ENCODE data around the gene LAMA3. TPM values are rescaled to one million over a fixed set of nuclear protein-coding genes. Genes with fewer than 3 reads are reported as not detected.
"Not testable (repeated sequence)": the region's sequence is repeated elsewhere in the genome, so short reads cannot be mapped to it uniquely, and the experiment has no call there.

LAMA3 gene
- total RNA-seq, 1 donor from 2014 or later, result 1.2 TPM

DNA sequence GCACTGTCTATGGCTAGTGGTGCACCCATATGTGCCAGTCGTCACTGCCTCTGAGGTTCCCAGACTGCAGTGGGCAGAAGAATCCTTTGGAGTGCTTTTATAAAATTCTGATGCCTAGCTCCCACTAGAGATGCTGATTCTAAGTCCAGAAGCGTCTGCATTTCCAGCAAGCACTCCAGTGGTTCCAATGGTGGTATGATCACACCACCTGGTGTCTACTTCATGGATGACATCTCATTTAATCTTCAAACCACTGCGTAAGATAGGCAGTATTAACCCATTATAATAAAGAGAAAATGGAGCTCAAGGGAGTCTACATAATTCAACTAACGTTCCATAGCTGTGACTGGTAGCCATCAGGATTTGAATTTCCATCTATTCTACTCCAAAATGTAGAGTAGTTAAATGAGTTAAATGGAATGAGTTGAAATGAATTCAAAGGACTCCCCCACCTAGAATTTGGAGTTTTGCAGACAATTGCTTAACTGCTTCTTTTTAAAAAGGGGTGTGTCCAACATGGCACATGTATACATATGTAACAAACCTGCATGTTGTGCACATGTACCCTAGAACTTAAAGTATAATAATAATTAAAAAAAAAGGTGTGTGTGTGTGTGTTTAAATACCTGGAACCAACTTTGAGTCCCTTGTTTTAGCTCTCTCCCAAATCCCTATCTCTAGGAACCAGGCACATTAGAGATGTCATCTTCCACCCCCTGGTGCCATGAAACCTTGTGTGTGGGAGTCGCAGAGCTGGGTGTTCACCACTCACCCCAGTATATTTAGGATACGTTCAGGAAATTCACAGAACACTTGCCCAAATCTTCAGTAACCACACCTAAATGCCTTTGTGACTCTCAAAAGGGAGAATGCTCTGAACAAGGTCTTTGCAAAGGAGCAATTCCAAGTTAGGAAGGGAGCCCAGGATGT is 14.1 kb downstream of the LAMA3 start:
- DNase-seq (ENCODE audit: low spot score in 2 of 2) (peak in 1 of 2 donors; percentile 25), FAIRE-seq (no peak)

- FAIRE-seq, result no peak
- DNase-seq (ENCODE audit: low spot score in 2 of 2), result no peak
Observed at GRCh38 chr18:23703987-23704384, 14.7 kb downstream of the LAMA3 start.

DNA sequence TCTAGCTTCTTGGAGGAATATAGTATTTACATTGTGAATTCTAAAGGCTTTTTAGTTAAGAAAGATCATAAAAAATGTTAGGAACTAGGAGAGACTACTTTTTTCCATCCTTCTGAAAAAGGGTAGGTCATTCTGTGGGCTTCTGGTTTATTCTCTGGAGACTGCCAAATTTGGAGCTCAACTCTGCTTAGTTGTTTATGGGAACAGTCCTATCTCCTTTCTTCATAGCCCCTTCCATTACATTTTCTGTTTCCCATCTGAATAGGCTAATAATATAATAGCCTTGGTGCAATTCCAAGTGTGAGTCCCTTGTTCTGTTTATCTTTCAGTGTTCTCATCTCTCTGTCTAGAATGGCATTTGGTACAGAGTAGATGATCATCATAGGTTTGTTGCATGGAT is 15.6 kb downstream of the LAMA3 start:
- FAIRE-seq (no peak), DNase-seq (ENCODE audit: low spot score in 2 of 2) (no peak)

DNA sequence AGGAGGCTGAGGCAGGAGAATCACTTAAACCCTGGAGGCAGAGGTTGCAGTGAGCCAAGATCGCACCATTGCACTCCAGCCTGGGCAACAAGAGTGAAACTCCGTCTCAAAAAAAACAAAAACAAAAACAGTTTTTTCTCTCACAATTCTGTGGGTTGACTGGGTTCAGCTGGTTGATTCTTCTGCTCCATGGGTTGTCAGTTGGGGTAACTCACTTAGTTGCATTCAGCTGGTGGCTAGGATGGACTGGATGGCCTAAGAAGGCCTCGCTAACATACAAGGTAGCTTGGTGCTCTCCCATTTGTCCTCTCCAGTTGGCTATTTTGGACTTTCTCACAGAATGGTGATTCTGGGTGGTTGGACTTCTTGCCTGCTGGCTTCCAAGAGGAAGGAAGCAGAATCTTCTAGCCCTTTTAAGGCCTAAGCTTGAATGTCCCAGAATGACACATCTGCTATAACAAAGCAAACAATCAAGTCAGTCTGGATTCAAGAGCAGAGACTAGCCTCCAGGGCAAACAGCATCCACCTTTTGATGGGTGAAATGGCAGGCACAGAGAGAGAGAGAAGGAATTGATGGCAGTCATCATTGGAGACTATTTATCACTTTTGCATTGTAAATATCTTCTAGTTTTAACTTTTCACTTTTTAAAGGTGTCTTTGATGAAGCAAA is 17.9 kb downstream of the LAMA3 start:
- FAIRE-seq (no peak), DNase-seq (ENCODE audit: low spot score in 2 of 2) (no peak)

- FAIRE-seq, result no peak
Observed at GRCh38 chr18:23710068-23710527, 20.8 kb downstream of the LAMA3 start.

DNA sequence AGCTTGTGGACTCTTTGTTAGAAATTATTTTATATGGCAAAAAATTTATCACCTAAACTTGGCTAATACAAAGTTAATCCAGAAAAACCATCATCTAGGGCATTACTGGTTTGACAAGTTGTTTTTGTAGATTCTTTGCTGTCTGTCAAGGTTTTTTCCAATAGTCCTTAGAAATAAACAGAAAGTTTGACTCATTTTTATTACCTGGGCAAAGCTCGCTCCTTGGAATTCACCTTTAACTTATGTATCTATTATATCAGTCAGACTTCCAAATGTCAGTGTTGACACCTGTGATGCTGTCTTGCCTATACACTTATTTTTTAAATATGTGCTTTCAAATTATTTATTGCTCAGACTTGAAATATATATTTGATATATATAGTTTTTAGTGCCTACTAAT is 21.7 kb downstream of the LAMA3 start:
- DNase-seq (ENCODE audit: low spot score in 2 of 2), result no peak
- FAIRE-seq, result no peak

More at GRCh38 chr18:23710068-23710527, 20.8 kb downstream of the LAMA3 start:
- DNase-seq (ENCODE audit: low spot score in 2 of 2), result no peak

DNA sequence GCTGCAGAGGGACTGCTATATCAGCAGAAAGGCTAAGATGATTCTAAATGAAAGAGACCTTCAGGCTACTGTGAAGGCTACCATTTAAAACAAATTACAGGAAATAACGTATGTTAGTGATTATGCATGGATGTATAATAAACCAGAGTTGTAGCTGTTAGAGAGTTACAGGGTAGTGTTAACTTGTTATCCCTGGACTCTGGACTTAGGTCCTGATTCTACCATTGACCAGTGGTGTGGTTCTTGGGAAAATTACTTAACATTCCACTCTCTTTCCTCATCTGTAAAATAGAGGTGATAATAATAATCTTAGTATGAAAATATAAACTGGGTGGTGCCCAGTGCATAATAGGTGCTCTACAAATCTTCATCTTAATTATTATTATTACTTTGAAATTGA is 22.2 kb downstream of the LAMA3 start:
- DNase-seq (ENCODE audit: low spot score in 2 of 2) (no peak), FAIRE-seq (no peak)

GRCh38 chr18:23712445-23712844 is 23.2 kb downstream of the LAMA3 start:
- DNase-seq (ENCODE audit: low spot score in 2 of 2) (no peak), FAIRE-seq (no peak)

GRCh38 chr18:23714576-23714975 is 25.3 kb downstream of the LAMA3 start:
- DNase-seq (ENCODE audit: low spot score in 2 of 2), result no peak
- no peak for FAIRE-seq

DNA sequence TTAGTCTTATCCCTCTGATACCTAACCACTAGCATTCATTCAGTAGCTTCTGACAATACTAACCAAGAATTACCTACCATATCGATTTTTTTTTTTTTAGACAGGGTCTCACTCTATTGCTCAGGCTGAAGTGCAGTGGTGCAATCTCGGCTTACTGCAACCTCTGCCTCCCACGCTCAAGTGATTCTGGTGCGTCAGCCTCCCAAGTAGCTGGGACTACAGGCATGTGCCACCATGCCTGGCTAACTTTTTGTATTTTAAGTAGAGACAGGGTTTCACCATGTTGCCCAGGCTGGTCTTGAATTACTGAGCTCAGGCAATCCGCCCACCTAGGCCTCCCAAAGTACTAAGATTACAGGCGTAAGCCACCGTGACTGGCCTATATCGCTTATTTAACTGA is 26.8 kb downstream of the LAMA3 start:
- FAIRE-seq; DNase-seq (ENCODE audit: low spot score in 2 of 2): not testable (repeated sequence)

- FAIRE-seq (no peak), DNase-seq (ENCODE audit: low spot score in 2 of 2) (peak in 1 of 2 donors; percentile 38)
Observed at GRCh38 chr18:23716516-23716915, 27.3 kb downstream of the LAMA3 start.

DNA sequence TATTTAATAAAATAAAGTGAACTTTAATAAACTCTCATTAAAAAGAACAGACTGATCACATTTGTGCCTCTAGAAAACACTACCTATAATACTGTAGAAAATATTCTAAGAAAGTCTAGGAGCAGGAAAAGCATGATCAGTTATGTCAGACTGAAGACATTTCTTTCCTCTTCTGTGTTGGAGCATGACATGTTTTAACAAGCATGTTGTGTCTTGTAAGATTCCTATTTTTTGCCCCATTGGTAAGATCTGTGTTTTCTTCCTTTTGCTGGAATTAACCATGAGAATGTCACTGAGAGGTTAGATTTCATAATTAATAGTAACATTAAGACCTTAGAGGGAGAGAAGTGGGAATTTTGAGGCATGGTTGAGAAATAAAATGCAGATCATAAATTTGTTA is 27.7 kb downstream of the LAMA3 start:
- FAIRE-seq (no peak), DNase-seq (ENCODE audit: low spot score in 2 of 2) (no peak)

DNA sequence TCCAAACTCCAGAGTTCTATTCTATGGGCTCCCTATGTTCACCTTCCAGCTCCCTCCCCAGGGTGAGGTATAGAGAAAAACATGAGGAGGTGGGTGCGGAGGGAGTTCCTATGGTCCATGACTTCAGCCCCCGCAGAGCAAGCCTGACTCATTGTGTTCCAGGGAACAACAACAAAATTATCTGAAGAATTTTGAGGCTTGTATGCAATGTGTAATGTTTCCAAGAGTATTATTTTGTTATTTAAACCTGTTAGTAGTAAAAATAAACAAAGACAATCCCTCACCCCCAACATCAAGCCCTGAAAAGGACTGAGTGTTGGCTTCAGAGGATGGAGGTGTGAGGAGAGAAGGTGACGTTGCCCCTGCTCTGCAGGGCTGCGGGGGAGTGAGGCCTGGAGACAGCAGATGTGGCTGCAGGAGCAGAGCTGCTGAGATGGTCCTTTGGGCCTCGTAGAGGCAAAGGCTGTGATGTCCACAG is 29.0 kb downstream of the LAMA3 start:
- FAIRE-seq, result no peak
- DNase-seq (ENCODE audit: low spot score in 2 of 2), result no peak

DNA sequence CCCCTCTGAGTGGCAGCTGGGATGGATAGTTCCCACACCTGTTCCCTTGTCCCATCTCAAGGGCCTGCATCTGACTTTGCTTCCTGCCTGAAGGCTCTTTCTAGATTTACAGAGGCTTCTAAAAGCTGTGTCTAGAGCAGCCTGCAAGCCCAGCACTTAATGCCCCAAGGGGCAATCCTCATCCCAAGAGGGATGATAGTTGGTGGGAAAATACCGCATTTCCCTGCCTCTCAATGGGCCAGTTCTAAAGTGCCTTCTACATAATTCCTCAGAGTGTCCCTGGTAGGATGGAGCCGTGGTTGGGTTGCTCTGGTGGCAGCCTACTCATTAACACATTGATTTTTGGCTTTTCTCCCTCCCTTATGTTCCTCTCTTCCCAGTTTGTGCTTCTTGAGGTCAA is 29.5 kb downstream of the LAMA3 start:
- DNase-seq (ENCODE audit: low spot score in 2 of 2) (no peak), FAIRE-seq (no peak)

GRCh38 chr18:23719634-23720201 is 30.5 kb downstream of the LAMA3 start:
- FAIRE-seq, result no peak

GRCh38 chr18:23721696-23722480 is 32.6 kb downstream of the LAMA3 start:
- no peak for DNase-seq (ENCODE audit: low spot score in 2 of 2)
- FAIRE-seq, result no peak

More at GRCh38 chr18:23719634-23720201, 30.5 kb downstream of the LAMA3 start:
- DNase-seq (ENCODE audit: low spot score in 2 of 2), result no peak

DNA sequence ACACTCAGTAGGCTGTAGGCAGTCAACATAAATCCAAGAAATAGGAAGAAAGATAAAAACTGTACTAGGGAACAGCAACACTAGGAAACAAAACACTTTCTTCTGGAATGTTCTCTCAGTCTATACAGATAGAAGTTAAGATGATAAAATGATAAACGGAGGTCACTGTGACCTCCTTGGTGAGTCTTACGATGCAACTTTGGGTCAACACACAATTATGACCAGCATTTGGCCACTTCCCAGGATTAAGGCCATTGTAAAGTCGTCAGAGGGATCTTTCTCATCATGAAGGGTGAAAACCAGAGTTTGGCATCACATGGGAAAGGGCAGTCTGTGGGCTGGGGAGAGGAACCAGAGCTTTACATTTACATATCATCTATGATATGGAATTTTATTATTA is 33.4 kb downstream of the LAMA3 start:
- DNase-seq (ENCODE audit: low spot score in 2 of 2), result no peak
- no peak for FAIRE-seq

DNA sequence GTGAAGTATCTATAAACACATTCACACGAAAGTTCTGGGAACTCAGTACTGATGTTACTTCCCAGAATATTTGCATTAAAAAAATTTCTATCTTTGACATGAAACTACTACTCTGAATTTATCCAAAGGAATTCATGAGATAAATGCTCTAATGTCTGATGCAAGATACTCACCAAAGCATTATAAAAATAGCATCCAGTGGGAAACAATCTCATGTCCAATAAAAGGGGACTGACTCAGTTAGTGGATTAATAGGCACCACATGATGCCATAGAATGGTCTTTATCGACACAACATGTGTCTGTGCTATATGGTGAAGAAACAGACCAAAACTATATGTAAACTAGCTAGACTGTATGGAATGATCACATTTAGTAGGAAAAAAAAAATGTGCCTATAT is 33.9 kb downstream of the LAMA3 start:
- FAIRE-seq (no peak), DNase-seq (ENCODE audit: low spot score in 2 of 2) (no peak)

DNA sequence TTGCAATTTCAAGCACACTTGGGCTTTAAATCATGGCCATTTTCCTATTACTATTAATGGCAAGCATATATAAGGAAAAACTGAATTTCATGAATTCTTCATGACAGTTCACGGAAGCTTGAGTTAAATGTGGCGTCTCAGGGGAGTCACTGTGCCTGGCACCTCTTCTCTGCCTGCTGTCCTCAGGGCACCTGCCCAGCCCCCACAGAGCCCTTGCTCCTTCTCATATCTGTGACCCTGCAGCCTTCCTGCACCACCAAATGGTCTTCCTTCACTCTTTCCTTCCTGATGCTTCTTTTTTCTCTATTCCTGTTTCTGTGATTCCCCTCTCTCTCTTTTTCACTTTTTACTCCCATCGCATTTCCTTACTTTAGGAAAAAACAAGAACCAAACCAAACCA is 35.4 kb downstream of the LAMA3 start:
- FAIRE-seq, result no peak

GRCh38 chr18:23725351-23725750 is 36.1 kb downstream of the LAMA3 start:
- DNase-seq (ENCODE audit: low spot score in 2 of 2) (no peak), FAIRE-seq (no peak)

More for the DNA sequence above, 35.4 kb downstream of the LAMA3 start:
- no peak for DNase-seq (ENCODE audit: low spot score in 2 of 2)

All from frontal cortex (tissue), 4 donors.